ENCODE measurements around the gene PDE1C.

DNA sequence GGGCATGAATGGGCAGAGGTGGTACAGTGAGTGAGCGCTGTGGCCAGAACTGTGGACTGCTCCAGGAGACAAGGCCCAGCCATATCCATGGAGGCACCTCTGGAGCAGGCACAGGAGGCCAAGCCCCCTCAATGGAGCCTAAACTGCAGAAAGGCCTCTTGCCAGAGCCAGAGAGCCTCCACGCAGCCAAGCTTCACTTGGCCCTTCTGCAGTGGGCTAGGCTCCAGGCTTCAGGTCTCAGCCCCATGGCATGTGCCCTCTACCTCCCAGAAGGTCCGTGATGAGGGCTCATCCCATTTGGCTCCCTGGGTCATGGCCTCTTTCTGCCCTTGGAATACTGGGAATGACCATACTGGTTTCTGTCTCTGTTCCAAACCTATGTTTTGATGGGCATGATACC is 8.9 kb downstream of the PDE1C start:
- TF ChIP-seq, protein P1, sequence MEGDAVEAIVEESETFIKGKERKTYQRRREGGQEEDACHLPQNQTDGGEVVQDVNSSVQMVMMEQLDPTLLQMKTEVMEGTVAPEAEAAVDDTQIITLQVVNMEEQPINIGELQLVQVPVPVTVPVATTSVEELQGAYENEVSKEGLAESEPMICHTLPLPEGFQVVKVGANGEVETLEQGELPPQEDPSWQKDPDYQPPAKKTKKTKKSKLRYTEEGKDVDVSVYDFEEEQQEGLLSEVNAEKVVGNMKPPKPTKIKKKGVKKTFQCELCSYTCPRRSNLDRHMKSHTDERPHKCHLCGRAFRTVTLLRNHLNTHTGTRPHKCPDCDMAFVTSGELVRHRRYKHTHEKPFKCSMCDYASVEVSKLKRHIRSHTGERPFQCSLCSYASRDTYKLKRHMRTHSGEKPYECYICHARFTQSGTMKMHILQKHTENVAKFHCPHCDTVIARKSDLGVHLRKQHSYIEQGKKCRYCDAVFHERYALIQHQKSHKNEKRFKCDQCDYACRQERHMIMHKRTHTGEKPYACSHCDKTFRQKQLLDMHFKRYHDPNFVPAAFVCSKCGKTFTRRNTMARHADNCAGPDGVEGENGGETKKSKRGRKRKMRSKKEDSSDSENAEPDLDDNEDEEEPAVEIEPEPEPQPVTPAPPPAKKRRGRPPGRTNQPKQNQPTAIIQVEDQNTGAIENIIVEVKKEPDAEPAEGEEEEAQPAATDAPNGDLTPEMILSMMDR (IDR thresholded peaks at IDR 0.05; ENCODE audit: low read depth, low read length): no peak
- TF ChIP-seq POLR2A (IDR thresholded peaks at IDR 0.05; ENCODE audit: extremely low read depth, insufficient read length): no peak
- TF ChIP-seq, protein P2, sequence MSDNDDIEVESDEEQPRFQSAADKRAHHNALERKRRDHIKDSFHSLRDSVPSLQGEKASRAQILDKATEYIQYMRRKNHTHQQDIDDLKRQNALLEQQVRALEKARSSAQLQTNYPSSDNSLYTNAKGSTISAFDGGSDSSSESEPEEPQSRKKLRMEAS (IDR thresholded peaks at IDR 0.05; ENCODE audit: low read depth, low read length): no peak
- TF ChIP-seq MYC (IDR thresholded peaks at IDR 0.05; ENCODE audit: low read depth, low read length): no peak

Measured in NB4 (cell line).